Thyroid gland (tissue), 4 donors: ENCODE data around the gene DVL2.

Experiments
- CTCF ChIP-seq, 6 experiments: fragments of 200-600 bp in 3 of 6; fragments of 450-650 bp in 3 of 6; sonication (generic) in 3 of 6; IDR thresholded peaks; one replicate each; pipeline ENCODE4 v1.5.1; 2016 to 2019; ENCODE audit warnings: antibody characterized with exemption in 6 of 6, mild to moderate bottlenecking in 2 of 6, inconsistent platforms in 1 of 6, moderate library complexity in 1 of 6
- POLR2A ChIP-seq, 2 donors: fragments of 450-650 bp; IDR thresholded peaks; one replicate each; pipeline ENCODE4 v1.6.1; 2017; ENCODE audit warnings: antibody characterized with exemption in 2 of 2, mild to moderate bottlenecking in 2 of 2, moderate library complexity in 1 of 2

GRCh38 chr17:7177191-7177953, 56.9 kb downstream of the DVL2 start:
- TF ChIP-seq CTCF (IDR thresholded peaks at IDR 0.05) (peak; percentile 75 to 97 (median 88)), POLR2A (IDR thresholded peaks at IDR 0.05) (no peak)
